ENCODE results near the gene SELENOO.

The SELENOO gene

DNA sequence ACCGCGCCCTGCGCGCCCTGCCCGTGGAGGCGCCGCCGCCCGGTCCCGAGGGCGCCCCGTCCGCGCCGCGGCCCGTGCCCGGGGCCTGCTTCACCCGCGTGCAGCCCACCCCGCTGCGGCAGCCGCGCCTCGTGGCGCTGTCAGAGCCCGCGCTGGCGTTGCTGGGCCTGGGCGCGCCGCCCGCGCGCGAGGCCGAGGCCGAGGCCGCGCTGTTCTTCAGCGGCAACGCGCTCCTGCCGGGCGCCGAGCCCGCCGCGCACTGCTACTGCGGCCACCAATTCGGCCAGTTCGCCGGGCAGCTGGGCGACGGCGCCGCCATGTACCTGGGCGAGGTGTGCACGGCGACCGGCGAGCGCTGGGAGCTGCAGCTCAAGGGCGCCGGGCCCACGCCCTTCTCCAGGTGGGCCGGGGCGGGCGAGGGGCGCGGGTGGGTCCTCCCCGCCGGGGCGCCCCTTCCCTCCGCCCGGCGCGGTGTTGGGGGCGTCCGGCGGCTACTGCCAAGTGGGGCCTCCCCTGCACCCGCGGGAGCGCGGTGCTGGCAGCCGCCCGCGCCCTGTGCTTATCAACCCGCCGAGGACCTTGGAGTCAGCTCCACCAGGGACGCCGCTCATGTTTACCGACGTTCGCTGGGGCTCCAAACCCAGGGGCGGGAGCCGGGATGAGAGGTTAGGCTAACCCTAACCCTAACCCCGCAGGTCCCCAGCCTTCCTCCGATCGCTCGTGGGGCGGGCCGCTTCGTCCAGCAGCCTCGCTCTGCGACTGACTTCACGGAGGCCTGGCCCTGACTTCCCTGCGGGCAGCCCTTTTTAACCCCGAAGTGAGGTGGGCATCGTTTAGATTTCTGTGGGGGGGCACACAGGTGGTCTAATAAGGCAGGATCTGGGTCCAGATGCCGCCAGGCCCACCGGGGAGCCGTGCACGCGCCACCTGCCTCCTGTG is 649 bp downstream of the SELENOO start:
- TF ChIP-seq MAX (IDR thresholded peaks at IDR 0.05) (no peak), CREB1 (IDR thresholded peaks at IDR 0.05; ENCODE audit: low read depth) (no peak)

DNA sequence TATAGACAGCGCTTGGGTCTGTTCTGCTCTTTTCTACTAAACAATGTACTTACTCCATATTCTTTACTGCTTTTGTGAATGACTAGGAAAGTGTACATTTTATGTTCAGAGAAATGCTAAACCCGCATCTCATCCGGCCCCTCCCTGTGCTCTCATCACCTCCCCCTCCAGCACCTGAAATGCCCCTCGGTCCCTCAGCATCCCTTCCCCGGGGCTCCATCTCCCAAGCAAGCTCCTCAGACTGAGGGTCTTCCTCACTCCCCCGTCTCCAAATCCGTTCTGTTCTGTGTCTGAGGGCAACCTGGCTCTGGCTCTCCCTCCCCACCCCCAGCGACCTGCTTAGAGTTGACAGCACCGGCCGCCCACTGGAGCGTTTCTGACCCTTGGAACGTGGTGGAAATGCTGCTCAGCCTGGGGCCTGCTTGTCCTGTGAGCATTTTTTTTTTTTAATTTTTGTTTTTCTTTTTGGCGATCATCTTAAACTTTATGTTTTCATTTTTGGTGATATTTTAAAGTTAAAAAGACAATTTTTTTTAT is 1.4 kb downstream of the SELENOO start:
- TF ChIP-seq TCF12 (IDR thresholded peaks at IDR 0.05; ENCODE audit: low read depth) (no peak), USF1 (IDR thresholded peaks at IDR 0.05) (no peak), FOXM1 (IDR thresholded peaks at IDR 0.05; ENCODE audit: borderline replicate concordance, low read depth) (no peak), NFIC (IDR thresholded peaks at IDR 0.05) (no peak), CREB1 (IDR thresholded peaks at IDR 0.05; ENCODE audit: low read depth) (no peak), CEBPB (IDR thresholded peaks at IDR 0.05) (no peak), EP300 (IDR thresholded peaks at IDR 0.05; ENCODE audit: borderline replicate concordance) (no peak), YY1 (IDR thresholded peaks at IDR 0.05; ENCODE audit: low read depth) (no peak), TEAD4 (IDR thresholded peaks at IDR 0.05) (no peak)

DNA sequence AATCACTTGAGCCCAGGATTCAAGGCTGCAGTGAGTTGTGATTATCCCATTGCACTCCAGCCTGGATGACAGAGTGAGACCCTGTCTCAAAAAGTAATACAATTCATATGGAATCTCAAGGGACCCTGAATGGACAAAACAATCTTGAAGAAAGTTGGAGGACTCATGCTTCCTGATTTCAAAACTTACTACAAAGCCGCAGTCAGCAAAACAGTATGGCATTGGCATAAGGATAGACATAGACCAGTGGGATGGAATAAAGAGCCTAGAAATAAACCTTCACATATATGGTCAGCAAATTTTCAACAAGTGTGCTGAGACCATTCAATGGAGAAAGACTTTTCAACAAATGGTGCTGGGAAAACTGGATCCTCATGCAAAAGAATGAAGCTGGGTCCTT is 2.5 kb downstream of the SELENOO start:
- no peak for TF ChIP-seq FOXM1 (IDR thresholded peaks at IDR 0.05; ENCODE audit: borderline replicate concordance, low read depth)
- no peak for TF ChIP-seq TAF1 (IDR thresholded peaks at IDR 0.05; ENCODE audit: low read depth)
- no peak for TF ChIP-seq TEAD4 (IDR thresholded peaks at IDR 0.05)
- TF ChIP-seq CEBPB (IDR thresholded peaks at IDR 0.05), result no peak
- TF ChIP-seq MAX (IDR thresholded peaks at IDR 0.05), result no peak
- TF ChIP-seq RAD21 (IDR thresholded peaks at IDR 0.05; ENCODE audit: low read depth), result no peak
- TF ChIP-seq EP300 (IDR thresholded peaks at IDR 0.05; ENCODE audit: borderline replicate concordance), result no peak
- TF ChIP-seq TCF12 (IDR thresholded peaks at IDR 0.05; ENCODE audit: low read depth), result no peak
- TF ChIP-seq, protein P1, sequence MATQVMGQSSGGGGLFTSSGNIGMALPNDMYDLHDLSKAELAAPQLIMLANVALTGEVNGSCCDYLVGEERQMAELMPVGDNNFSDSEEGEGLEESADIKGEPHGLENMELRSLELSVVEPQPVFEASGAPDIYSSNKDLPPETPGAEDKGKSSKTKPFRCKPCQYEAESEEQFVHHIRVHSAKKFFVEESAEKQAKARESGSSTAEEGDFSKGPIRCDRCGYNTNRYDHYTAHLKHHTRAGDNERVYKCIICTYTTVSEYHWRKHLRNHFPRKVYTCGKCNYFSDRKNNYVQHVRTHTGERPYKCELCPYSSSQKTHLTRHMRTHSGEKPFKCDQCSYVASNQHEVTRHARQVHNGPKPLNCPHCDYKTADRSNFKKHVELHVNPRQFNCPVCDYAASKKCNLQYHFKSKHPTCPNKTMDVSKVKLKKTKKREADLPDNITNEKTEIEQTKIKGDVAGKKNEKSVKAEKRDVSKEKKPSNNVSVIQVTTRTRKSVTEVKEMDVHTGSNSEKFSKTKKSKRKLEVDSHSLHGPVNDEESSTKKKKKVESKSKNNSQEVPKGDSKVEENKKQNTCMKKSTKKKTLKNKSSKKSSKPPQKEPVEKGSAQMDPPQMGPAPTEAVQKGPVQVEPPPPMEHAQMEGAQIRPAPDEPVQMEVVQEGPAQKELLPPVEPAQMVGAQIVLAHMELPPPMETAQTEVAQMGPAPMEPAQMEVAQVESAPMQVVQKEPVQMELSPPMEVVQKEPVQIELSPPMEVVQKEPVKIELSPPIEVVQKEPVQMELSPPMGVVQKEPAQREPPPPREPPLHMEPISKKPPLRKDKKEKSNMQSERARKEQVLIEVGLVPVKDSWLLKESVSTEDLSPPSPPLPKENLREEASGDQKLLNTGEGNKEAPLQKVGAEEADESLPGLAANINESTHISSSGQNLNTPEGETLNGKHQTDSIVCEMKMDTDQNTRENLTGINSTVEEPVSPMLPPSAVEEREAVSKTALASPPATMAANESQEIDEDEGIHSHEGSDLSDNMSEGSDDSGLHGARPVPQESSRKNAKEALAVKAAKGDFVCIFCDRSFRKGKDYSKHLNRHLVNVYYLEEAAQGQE (IDR thresholded peaks at IDR 0.05; ENCODE audit: low read depth), result no peak
- no peak for TF ChIP-seq ZBTB7A (IDR thresholded peaks at IDR 0.05; ENCODE audit: low read depth)
- no peak for TF ChIP-seq EGR1 (IDR thresholded peaks at IDR 0.05)
- TF ChIP-seq YY1 (IDR thresholded peaks at IDR 0.05; ENCODE audit: low read depth), result no peak
- TF ChIP-seq USF1 (IDR thresholded peaks at IDR 0.05), result no peak
- no peak for TF ChIP-seq NFIC (IDR thresholded peaks at IDR 0.05)
- no peak for TF ChIP-seq CREB1 (IDR thresholded peaks at IDR 0.05; ENCODE audit: low read depth)

DNA sequence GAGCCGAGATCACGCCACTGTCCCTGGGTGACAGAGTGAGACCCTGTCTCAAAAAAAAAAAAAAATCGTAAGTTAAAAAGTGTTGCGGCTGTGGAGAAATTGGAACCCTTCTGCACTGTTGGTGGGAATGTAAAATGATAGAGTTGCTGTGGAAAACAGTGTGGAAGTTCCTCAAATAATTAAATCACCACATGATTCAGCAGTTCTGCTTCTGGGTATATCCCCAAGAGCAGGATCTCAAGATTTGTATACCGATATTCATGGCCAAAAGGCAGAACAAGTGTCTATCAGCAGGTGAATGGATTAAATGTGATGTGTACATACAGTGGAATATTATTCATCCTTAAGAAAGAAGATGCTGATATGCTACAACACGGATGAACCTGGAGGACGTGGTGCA is 3.8 kb downstream of the SELENOO start:
- TF ChIP-seq, protein P1 (IDR thresholded peaks at IDR 0.05; ENCODE audit: low read depth), result no peak
- no peak for TF ChIP-seq YY1 (IDR thresholded peaks at IDR 0.05; ENCODE audit: low read depth)

GRCh38 chr22:50205781-50206569 is 5.2 kb downstream of the SELENOO start:
- TF ChIP-seq TAF1 (IDR thresholded peaks at IDR 0.05; ENCODE audit: low read depth) (no peak), FOXM1 (IDR thresholded peaks at IDR 0.05; ENCODE audit: borderline replicate concordance, low read depth) (no peak), YY1 (IDR thresholded peaks at IDR 0.05; ENCODE audit: low read depth) (no peak), EGR1 (IDR thresholded peaks at IDR 0.05) (no peak), EP300 (IDR thresholded peaks at IDR 0.05; ENCODE audit: borderline replicate concordance) (no peak), NFIC (IDR thresholded peaks at IDR 0.05) (no peak), RAD21 (IDR thresholded peaks at IDR 0.05; ENCODE audit: low read depth) (no peak), TEAD4 (IDR thresholded peaks at IDR 0.05) (no peak), ZBTB7A (IDR thresholded peaks at IDR 0.05; ENCODE audit: low read depth) (no peak), USF1 (IDR thresholded peaks at IDR 0.05) (no peak), CEBPB (IDR thresholded peaks at IDR 0.05) (no peak)
- TF ChIP-seq, protein P1 (IDR thresholded peaks at IDR 0.05; ENCODE audit: low read depth), result no peak

All from Ishikawa (cell line).